Activated effector memory CD4-positive, alpha-beta T cell treated with Interleukin-2 at 50 U/mL for 16 hours (primary cell): Measurements from ENCODE around the gene MAP3K14.

Experiments
- DNase-seq: peaks from one replicate; pipeline ENCODE4 v3.0.0-alpha.2; 2020

The MAP3K14 gene

DNA sequence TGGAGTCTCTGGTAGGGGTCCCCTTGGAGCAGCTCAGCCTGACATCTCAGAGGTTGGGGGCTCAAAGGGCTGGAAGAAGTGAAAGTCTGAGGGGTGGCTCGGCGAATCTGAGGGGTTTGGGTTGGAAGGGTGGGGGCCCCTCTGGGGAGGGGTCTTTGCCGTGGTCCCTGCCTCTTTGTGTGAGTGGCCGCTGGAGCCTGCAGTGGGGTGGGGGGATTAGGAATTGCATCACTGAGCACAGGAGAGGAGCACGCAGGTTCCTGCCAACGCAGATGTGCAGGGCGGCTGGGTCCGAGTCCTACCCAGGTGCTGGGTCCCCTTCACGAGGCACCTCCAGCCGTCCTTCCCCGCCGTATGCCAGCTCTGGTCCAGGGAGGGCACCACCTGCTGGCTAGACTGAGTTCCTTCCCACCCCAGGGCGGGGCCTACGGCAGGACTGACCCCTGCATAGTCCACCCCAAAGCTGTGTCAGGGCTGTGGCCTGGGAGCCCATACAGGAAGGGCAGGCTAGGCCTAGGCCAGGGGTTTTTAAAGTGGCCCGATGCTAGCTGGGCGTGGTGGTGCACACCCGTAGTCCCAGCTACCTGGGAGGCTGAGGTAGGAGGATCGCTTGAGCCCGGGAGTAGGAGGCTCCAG, 85.2 kb downstream of the MAP3K14 start:
- DNase-seq: no peak

GRCh38 chr17:45230787-45231480, 85.9 kb downstream of the MAP3K14 start:
- no peak for DNase-seq

DNA sequence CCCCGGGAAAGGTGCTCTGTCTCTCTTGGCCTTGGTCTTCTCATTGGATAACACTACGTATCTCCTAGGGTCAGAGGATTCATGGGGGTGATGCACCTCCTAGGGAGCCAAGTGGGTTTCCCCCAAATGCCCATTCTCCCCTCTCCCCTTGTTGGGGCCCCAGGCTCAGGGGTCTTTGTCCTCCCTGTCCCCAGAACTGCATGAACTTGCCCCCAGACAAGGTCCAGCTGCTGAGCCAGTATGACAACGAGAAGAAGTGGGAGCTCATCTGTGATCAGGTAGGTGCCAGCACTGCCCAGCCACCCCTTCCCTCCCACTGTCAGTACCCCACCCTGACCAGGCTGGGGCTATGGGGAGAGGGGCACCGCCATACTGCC, 86.4 kb downstream of the MAP3K14 start:
- no peak for DNase-seq

- no peak for DNase-seq
Measured at GRCh38 chr17:45229681-45230409, 87.0 kb downstream of the MAP3K14 start.

GRCh38 chr17:45228763-45229539, 87.9 kb downstream of the MAP3K14 start:
- peak; percentile 70 for DNase-seq

- DNase-seq: no peak
Measured at GRCh38 chr17:45227926-45228762, 88.7 kb downstream of the MAP3K14 start.

- DNase-seq: no peak
Measured at GRCh38 chr17:45227101-45227925, 89.5 kb downstream of the MAP3K14 start.

GRCh38 chr17:45226576-45226975, 90.2 kb downstream of the MAP3K14 start:
- DNase-seq: no peak

DNA sequence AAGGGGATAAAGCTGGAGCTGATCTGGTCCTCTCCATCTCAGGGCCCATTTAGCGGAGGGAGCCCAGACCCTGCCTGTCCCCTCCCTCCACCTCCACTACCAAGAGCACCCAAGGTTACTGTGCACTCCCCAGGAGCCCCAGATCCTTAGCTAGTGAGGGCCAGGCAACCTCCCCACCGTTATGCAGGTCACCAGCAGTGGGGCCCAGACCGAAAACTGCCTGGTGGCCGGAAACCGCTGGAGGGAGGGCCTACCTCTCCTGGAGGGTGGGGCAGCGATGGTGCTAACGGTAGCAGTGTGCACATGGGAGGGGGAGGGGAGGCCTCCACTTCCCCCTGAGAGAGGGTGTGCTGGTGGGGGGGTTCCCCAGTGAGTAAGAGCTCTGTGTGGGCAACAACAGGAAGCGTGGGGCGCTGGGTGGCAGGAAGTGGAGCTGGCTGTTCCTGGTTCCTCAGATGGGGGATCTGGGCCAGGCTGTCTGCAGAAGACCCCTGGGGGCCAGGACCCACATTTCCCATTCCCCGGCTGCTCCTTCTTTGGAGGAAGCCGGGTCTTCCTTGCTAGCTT, 90.8 kb downstream of the MAP3K14 start:
- DNase-seq: peak; percentile 95

DNA sequence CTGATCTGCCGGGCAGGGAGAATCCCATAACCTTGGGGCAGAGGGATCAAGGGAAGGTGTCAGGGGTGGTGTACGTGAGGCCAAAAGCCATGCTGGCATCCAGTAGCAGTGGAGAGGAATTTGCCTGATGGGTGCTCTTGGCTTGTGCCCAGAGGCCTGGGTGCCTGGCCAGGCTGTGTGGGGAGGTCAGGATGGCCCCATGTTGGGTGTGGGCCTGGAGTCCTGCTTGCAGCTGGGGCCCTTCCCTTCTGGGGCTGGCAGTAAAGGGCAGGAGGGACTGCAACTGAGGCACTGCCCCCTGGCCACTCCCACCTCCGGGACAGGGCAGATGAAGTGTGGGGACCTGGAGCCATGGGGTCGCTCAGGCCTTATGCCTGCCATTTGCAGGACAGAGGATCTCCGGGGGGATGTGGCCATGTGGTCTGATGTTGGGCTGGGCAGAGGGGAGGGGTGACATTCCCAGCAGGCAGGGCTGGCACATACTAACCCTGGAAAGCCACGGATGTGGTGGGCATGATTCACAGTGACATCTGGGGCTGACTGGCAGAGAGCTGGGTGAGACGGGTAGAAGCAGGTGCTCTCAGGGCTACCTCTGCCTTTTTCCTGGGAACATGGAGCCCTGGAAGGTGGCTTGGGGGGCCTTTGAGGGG, 91.6 kb downstream of the MAP3K14 start:
- DNase-seq: no peak

DNA sequence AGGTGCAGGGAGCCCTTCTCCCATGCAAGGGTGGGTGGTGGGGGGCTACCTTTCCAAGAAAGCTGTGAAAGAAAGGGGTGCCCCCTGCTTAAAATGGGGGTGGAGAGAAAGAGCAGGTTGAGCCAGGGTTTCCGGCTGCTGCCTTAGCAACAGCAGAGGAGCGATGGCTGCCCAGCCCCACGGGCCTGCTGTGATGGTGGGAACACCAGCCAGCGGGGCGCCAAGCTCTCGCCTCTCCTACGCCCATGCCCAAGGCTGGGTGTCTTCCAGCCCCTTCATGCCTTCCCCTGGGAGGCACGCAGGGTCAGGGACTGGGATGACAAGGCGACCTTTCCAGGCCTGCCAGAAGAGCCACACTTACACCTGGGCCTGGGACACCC, 92.2 kb downstream of the MAP3K14 start:
- DNase-seq: no peak

- DNase-seq: no peak
Measured at GRCh38 chr17:45223539-45224528, 93.0 kb downstream of the MAP3K14 start.

GRCh38 chr17:45222996-45223538, 93.8 kb downstream of the MAP3K14 start:
- no peak for DNase-seq

DNA sequence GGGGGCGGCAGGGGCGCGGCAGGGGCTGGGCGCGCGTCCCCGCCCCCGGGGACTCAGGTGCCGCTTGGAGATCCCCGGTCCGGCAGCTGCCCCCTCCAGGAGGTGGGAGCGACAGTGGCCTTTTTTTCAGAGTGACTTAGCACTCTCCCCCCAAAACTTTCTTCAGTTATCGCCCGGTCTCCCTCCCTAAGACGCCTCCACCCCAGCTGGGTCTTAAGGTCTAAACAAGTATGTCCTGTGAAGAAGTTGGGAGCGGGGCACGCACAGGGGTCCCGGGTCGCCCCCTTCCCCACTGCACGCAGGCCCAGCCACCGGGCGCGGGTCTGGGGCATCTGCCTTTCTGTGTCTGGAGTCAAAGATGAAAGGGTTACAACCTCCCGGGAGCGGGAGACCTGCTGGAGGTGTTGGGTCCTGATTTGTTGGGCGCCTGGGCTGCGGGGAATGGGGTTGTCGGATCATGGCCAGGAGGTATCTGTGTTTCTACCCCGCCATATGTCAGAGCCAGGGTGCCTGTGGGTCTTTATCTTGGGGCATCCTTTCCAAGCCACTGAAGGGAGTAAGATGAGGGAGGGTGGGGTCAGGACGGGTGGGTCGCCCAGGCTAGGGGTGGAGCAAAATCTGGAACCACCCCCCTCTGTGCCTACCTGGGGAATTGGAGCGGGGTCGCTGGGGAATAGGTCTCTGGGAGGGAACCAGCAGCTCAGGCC, 94.4 kb downstream of the MAP3K14 start:
- no peak for DNase-seq

DNA sequence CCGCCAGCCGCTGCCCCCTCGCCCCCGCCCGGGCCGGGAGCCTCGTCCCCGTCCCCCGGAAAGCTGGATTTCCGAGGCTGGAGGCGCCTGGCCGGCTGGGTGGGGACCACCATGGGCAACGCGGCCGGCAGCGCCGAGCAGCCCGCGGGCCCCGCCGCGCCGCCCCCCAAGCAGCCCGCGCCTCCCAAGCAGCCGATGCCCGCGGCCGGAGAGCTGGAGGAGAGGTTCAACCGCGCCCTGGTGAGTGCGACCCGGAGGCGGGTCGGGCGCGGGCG, 94.9 kb downstream of the MAP3K14 start:
- no peak for DNase-seq

DNA sequence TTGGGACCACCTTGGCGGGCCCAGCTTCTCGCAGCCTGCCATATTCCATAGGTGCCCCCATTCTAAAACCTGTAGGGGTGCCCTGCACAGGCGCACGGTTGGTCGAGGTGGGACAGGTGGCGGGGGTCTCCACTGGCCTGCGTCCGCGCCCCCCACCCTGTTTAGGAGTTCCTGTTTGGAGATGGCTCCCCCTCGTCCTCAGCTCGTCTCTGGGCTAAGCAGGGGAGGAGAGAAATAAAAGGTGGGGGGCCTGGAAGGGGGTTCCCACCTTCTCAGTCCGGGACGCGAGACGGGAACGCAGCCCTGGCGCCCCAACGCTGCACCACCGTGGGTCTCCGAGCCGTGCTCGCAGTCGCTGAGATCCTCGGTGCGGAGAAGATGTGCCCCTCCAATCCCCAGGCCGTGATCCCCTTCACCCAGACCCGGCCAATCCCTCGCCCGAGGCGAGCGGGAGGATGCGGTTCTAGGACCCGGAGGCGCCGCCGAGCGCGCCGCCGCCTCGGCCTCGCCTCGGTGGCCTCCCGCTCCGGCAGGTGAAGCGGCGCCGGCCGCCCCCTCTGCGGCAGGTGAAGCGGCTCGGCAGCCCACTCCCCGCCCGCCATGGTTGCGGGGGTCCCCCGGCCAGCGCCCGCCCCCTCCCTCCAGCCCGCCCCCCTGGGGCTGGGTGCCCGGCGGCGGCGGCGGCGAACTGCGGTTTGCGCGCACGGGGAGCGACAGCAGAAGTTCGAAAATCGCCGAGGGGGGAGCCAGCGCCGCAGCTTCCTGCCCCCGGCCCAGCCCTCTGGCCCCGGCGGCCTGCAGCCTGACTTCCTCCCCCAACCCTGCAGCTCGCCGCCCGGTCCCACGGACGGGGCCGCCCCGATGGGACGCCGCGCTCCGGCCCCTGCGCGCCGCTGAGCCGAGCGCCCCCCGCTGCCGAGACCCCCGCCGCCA, 95.5 kb downstream of the MAP3K14 start, which contains the start of gene FMNL1:
Gene FMNL1 (plus strand): TSS at position 805 of the 933 bp plus-strand sequence. CDS start 240 bp downstream, outside the sequence.
- peak; percentile 61 for DNase-seq

DNA sequence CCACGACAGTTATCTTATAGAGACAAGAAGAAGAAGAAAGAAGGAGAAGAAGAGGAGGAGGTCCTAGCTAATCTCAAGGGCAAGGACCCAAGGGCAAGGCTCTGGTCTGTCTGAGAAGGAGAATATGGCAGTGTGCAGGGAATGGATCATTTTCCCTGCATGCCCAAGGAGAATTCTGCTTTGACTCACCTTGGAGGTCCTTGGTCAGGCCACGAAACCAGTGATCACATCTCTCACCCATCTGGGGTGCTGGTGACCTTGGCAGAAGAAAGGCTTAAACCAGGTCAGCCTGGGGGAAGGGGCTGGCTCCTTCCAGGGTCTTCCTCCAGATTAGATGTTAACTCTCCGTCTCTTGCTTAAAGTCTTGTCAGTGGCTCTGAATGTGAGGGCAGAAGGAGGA, 96.7 kb downstream of the MAP3K14 start:
- no peak for DNase-seq
